ENCODE measurements around the gene AGPAT3.

DNA sequence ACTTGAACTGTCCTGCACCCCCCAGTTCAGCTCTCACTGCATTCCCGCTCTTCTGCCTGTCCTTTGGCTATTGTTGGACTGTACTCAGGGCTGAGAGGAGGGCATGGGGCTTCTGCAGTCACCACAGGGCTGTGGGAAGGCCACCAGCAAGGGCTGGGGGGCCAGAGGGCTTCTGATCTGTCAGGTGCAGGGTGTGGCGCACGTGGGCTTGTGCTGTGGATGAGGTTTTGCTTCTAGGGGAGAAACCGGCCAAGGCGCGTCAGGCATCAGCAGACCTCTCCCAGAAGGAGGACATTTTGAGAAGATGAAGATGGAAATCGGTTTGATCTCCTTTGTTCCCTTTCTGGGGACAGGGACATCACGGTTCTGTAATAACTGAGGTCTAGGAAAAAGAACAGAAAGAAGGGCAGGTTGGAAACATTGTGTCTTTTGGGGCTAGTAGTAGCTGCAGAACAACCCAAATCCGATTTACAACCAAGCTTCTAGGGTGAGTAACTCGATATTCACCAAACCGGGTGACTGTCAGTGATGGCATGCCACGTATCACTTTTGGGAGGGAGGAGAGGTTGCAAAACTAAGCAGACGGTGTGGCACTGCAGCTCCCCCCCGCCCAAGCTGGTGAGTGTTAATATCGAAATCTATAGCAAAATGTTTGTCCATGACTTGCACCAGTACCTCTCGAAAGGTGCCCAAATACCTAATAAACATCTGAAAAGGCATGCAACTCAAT, 40.9 kb downstream of the AGPAT3 start:
- TF ChIP-seq, protein P1, sequence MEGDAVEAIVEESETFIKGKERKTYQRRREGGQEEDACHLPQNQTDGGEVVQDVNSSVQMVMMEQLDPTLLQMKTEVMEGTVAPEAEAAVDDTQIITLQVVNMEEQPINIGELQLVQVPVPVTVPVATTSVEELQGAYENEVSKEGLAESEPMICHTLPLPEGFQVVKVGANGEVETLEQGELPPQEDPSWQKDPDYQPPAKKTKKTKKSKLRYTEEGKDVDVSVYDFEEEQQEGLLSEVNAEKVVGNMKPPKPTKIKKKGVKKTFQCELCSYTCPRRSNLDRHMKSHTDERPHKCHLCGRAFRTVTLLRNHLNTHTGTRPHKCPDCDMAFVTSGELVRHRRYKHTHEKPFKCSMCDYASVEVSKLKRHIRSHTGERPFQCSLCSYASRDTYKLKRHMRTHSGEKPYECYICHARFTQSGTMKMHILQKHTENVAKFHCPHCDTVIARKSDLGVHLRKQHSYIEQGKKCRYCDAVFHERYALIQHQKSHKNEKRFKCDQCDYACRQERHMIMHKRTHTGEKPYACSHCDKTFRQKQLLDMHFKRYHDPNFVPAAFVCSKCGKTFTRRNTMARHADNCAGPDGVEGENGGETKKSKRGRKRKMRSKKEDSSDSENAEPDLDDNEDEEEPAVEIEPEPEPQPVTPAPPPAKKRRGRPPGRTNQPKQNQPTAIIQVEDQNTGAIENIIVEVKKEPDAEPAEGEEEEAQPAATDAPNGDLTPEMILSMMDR (IDR thresholded peaks at IDR 0.05) = no peak
- TF ChIP-seq POLR2AphosphoS5 (IDR thresholded peaks at IDR 0.05) = no peak
- TF ChIP-seq EP300 (IDR thresholded peaks at IDR 0.05) = no peak
- TF ChIP-seq POLR2A (IDR thresholded peaks at IDR 0.05) = no peak

Measured in upper lobe of left lung (tissue), 4 donors.